Epithelial cell of proximal tubule (primary cell): ENCODE results near the gene CFAP58. TPM values are rescaled to one million over a fixed set of nuclear protein-coding genes. Genes with fewer than 3 reads are reported as not detected.

Source experiments
- DNase-seq: peaks from one replicate; pipeline ENCODE4 v3.0.0-alpha.2; 2011; ENCODE audit warnings: low read depth
- H3K4me3 ChIP-seq: 2 replicates; pipeline ENCODE4 v1.5.1; 2011; ENCODE audit warnings: low read depth, mild to moderate bottlenecking, low read length
- CTCF ChIP-seq: conservative IDR thresholded peaks from 2 replicates; pipeline ENCODE4 v1.5.1; 2012; ENCODE audit warnings: low read depth, mild to moderate bottlenecking, low read length
- total RNA-seq: library from RNA; depleted of rRNA; stranded (reverse); fragments of >200 nt; gene quantifications from 2 replicates; pipeline ENCODE4 v1.2.3, GENCODE V29; 2015

CFAP58 gene
- total RNA-seq, 1 donor from 2014 or later, result 0.23 TPM

DNA sequence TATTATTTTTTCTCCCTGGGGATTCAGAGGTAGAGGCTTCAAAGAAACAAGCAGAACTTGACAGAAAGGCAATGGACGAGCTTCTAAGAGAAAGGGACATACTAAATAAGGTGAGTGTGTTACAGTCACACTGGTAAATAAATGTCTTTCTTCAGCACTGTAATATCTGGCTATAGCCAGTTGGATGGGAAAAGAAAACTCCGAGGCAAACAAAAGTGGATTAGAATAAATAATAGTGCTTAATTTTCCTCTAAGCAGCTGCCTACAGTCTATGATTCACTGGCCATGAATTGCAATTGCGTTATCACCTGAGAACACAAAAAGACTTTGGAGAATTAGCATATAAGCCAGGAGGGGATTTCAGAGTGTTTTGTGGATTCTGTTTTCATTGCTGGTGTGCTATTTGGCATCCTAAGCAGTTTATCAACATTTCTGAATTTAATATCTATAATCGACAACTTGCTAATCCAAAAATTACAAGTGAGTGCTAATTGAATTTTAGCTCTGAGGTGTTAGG is 23.2 kb downstream of the CFAP58 start:
- DNase-seq, result no peak
- no peak for TF ChIP-seq CTCF
- no peak overlapping the region for H3K4me3 ChIP-seq

DNA sequence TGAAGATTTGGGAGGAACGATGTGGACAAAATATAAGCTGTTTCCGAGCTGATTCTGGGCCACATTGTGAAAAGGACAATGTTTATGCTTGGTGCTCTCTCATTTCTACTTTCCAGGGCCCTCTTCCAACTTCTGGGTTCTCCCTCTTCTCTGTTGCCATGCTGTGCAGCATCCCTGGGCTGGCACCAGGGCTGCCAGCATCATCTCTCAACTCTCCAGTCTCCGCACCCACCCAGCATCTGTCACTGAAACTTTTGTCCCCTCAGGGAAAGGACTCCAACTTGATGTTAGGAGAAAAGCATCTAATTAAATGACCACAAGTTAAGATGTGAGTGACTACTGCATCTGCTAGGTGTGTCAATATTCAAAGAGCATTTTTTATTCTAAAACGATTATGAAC is 26.7 kb downstream of the CFAP58 start:
- H3K4me3 ChIP-seq, result no peak overlapping the region
- DNase-seq, result no peak

GRCh38 chr10:104387130-104387888 is 33.7 kb downstream of the CFAP58 start:
- peak; percentile 9 for DNase-seq
- TF ChIP-seq CTCF, result no peak
- H3K4me3 ChIP-seq, result no peak overlapping the region

More for the DNA sequence above, 26.7 kb downstream of the CFAP58 start:
- TF ChIP-seq CTCF, result no peak

DNA sequence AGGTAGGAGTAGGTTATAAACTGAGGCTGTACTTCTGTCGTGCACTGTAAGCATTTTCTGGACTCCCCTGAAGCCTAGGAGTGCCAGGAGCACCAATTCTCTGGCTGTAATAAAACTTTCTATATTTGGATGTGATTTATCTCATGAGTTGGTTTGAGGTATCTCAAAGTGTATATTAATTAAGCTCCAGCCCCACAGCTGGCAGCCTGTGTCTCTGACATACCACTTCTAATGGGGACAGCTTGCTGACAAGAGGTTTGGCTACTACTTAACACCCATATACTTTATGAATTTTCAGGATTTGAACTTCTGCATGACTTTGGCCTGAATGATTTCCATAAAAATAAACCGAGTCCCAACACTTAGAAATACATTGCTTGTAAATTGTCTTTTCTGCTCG is 35.2 kb downstream of the CFAP58 start:
- TF ChIP-seq CTCF, result no peak
- no peak overlapping the region for H3K4me3 ChIP-seq
- no peak for DNase-seq

DNA sequence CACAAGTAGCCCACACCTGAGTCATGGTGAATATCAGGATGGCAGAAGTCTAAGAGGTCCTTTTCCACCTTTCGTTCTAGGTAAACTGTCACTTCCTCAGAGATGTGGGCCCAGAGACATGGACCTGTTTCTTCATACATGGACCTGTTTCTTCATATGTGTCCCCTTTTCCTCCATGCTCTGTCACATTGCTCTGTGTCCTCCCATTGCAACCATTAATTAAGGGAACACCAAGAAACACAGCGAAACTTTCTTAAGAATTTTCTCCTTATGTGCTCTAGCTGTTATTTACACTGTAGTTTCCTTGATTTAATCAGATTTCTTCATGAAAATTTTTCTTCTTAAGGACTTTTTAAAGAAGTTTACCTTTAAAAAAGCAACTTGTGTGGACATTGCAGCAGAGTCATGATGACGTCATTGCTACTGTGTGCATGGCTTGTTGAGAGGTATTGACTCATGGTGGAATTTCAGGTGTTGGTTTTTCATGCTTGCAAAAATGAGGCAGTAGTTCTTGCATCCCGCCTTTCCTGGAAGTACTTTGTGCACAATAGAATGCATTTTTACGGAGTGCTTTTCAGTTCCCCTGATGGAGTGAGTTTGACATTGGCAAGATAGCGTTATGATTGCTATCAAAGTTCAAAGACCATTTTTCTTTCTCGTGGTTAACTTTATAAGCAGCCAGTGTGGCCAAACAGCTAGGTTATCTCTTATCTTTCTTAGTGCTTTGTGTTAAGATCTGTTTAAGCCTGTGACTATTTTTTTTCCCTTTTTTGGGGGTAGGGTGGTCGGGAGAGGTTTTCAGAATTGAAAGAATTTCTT is 37.7 kb downstream of the CFAP58 start:
- peak; percentile 37 for DNase-seq
- no peak for TF ChIP-seq CTCF
- H3K4me3 ChIP-seq, result no peak overlapping the region

DNA sequence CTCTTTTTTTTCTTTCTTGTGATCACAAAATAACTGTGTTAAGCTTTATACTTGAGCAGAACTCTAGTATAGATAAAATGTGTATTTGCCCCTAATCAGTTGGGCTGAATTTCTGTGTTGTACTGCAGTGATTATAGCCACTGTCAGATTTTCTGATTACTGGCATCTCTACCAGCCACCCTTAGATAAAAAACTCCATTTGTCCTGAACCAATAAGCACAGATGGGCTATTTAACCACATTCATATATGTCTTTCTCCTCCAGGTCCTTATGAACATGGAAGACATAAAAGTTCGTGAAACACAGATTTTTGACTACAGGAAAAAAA is 38.3 kb downstream of the CFAP58 start:
- no peak for DNase-seq
- TF ChIP-seq CTCF, result no peak
- no peak overlapping the region for H3K4me3 ChIP-seq
